WTC11 (cell line): ENCODE results near the gene KLHL12. TPM values are rescaled to one million over a fixed set of nuclear protein-coding genes. Genes with fewer than 3 reads are reported as not detected.

Source experiments
- ATAC-seq: fragments of 200-7000 bp; cut with Tn5 transposase; 2 replicates; pipeline ENCODE4 v1.10.0; 2021; ENCODE audit warnings: mild to moderate bottlenecking, moderate library complexity
- CTCF ChIA-PET: fragments of 300-600 bp; sonication (Branson Sonifier 250); formaldehyde crosslinking; loops from one replicate; lab custom pipeline; 2021; ENCODE audit warnings: antibody characterized with exemption; lab: Charles Lee
- POLR2A ChIA-PET: fragments of 350-600 bp; sonication (Branson Sonifier 250); formaldehyde crosslinking; loops from one replicate; lab custom pipeline; 2021; ENCODE audit warnings: antibody characterized with exemption; lab: Charles Lee
- DNase-seq: peaks from one replicate; pipeline ENCODE4 v3.0.0; 2021; ENCODE audit warnings: low spot score
- H3K27ac Mint-ChIP-seq: 2 replicates; pipeline ENCODE4 v1.8.0; 2021; ENCODE audit warnings: mixed read lengths
- H3K27me3 Mint-ChIP-seq: 2 replicates; pipeline ENCODE4 v1.8.0; 2021; ENCODE audit warnings: low read depth, mild to moderate bottlenecking, moderate library complexity, mixed read lengths
- H3K36me3 Mint-ChIP-seq: 2 replicates; pipeline ENCODE4 v1.8.0; 2021; ENCODE audit warnings: mixed read lengths
- H3K4me1 Mint-ChIP-seq: 2 replicates; pipeline ENCODE4 v1.8.0; 2022; ENCODE audit warnings: mixed read lengths
- H3K4me3 Mint-ChIP-seq: 2 replicates; pipeline ENCODE4 v1.8.0; 2021; ENCODE audit warnings: mild to moderate bottlenecking, moderate library complexity, mixed read lengths
- H3K9me3 Mint-ChIP-seq: 2 replicates; pipeline ENCODE4 v1.8.0; 2021; ENCODE audit warnings: mixed read lengths
- ARID4B ChIP-seq: sonication (generic); formaldehyde crosslinking; IDR thresholded peaks from 2 replicates; pipeline ENCODE4 v1.8.0; 2023; ENCODE audit warnings: missing genetic modification reagents, mild to moderate bottlenecking, borderline replicate concordance
- ATF1 ChIP-seq: sonication (generic); formaldehyde crosslinking; IDR thresholded peaks from 2 replicates; pipeline ENCODE4 v1.8.1; 2023; ENCODE audit warnings: mild to moderate bottlenecking, moderate library complexity, missing genetic modification reagents
- ATF6 ChIP-seq: sonication (generic); formaldehyde crosslinking; IDR thresholded peaks from 2 replicates; pipeline ENCODE4 v1.8.1; 2023; ENCODE audit warnings: mild to moderate bottlenecking, missing genetic modification reagents
- E2F1 ChIP-seq: sonication (generic); formaldehyde crosslinking; IDR thresholded peaks from 2 replicates; pipeline ENCODE4 v1.8.0; 2022; ENCODE audit warnings: mild to moderate bottlenecking, missing genetic modification reagents
- E2F5 ChIP-seq: sonication (generic); formaldehyde crosslinking; IDR thresholded peaks from 2 replicates; pipeline ENCODE4 v1.8.1; 2022; ENCODE audit warnings: mild to moderate bottlenecking, moderate library complexity, missing genetic modification reagents
- ESRRA ChIP-seq: sonication (generic); formaldehyde crosslinking; IDR thresholded peaks from 2 replicates; pipeline ENCODE4 v1.8.1; 2022; ENCODE audit warnings: mild to moderate bottlenecking, missing genetic modification reagents, borderline replicate concordance
- HMGXB4 ChIP-seq: sonication (generic); formaldehyde crosslinking; IDR thresholded peaks from 2 replicates; pipeline ENCODE4 v1.8.1; 2023; ENCODE audit warnings: mild to moderate bottlenecking, moderate library complexity, missing genetic modification reagents
- IRF1 ChIP-seq: sonication (generic); formaldehyde crosslinking; IDR thresholded peaks from 2 replicates; pipeline ENCODE4 v1.8.0; 2023; ENCODE audit warnings: missing genetic modification reagents
- IRF2 ChIP-seq: sonication (generic); formaldehyde crosslinking; IDR thresholded peaks from 2 replicates; pipeline ENCODE4 v1.8.0; 2022; ENCODE audit warnings: low read depth, missing genetic modification reagents, borderline replicate concordance
- NFATC4 ChIP-seq: fragments of 250-450 bp; sonication (Bioruptor Pico); IDR thresholded peaks from 2 replicates; pipeline ENCODE4 v1.9.0; 2021; ENCODE audit warnings: mild to moderate bottlenecking
- NR3C1 ChIP-seq: sonication (generic); formaldehyde crosslinking; conservative IDR thresholded peaks from 2 replicates; pipeline ENCODE4 v1.8.1; 2023; ENCODE audit warnings: low read depth, mild to moderate bottlenecking, missing genetic modification reagents
- PREB ChIP-seq: sonication (generic); formaldehyde crosslinking; IDR thresholded peaks from 2 replicates; pipeline ENCODE4 v1.8.1; 2022; ENCODE audit warnings: mild to moderate bottlenecking, missing genetic modification reagents, moderate library complexity, borderline replicate concordance
- ZMAT4 ChIP-seq: fragments of 250-450 bp; sonication (Bioruptor Pico); IDR thresholded peaks from 2 replicates; pipeline ENCODE4 v1.9.0; 2021; ENCODE audit warnings: mild to moderate bottlenecking
- ZNF121 ChIP-seq: sonication (generic); formaldehyde crosslinking; IDR thresholded peaks from 2 replicates; pipeline ENCODE4 v1.8.0; 2023; ENCODE audit warnings: missing genetic modification reagents
- ZNF416 ChIP-seq: fragments of 250-450 bp; sonication (Bioruptor Pico); IDR thresholded peaks from 2 replicates; pipeline ENCODE4 v1.9.0; 2021; ENCODE audit warnings: mild to moderate bottlenecking, inconsistent platforms
- ZNF532 ChIP-seq: fragments of 250-450 bp; sonication (Bioruptor Pico); IDR thresholded peaks from 2 replicates; pipeline ENCODE4 v1.9.0; 2021; ENCODE audit warnings: mild to moderate bottlenecking, borderline replicate concordance
- ZNF671 ChIP-seq: fragments of 250-450 bp; sonication (Bioruptor Pico); IDR thresholded peaks from 2 replicates; pipeline ENCODE4 v1.8.0; 2021; ENCODE audit warnings: mild to moderate bottlenecking
- total RNA-seq: library from RNA; stranded (reverse); gene quantifications from 3 replicates; pipeline ENCODE4 v1.2.3, GENCODE V29; 2021

KLHL12 gene
- total RNA-seq, 1 experiment from 2014 or later: 29.6 TPM

- TF ChIP-seq ZNF532 (CRISPR knock-in tag): no peak
Measured at GRCh38 chr1:202934755-202935154, 7.7 kb upstream of the KLHL12 start (continued).

- H3K27ac Mint-ChIP-seq: no peak overlapping the region
- peaks cover 17% of the 10 kb centered on the region for H3K9me3 Mint-ChIP-seq
- H3K4me1 Mint-ChIP-seq: no peaks in the 10 kb centered on the region
- H3K36me3 Mint-ChIP-seq: no peaks in the 10 kb centered on the region
- ATAC-seq (no peak), DNase-seq (no peak)
- peaks cover 16% of the 10 kb centered on the region for H3K27me3 Mint-ChIP-seq
- H3K4me3 Mint-ChIP-seq: no peak overlapping the region
- CTCF ChIA-PET: no interaction called here
- POLR2A ChIA-PET: no interaction called here
- TF ChIP-seq ESRRA (CRISPR knock-in tag): no peak
- TF ChIP-seq ZNF121 (CRISPR knock-in tag): no peak
- no peak for TF ChIP-seq E2F1 (CRISPR knock-in tag)
- TF ChIP-seq NFATC4 (CRISPR knock-in tag): no peak
- TF ChIP-seq IRF1: no peak
- TF ChIP-seq ATF6: no peak
- no peak for TF ChIP-seq NR3C1 (CRISPR knock-in tag)
- TF ChIP-seq ATF1: no peak
- no peak for TF ChIP-seq E2F5 (CRISPR knock-in tag)
- TF ChIP-seq ZMAT4 (CRISPR knock-in tag): no peak
- TF ChIP-seq PREB (CRISPR knock-in tag): no peak
- no peak for TF ChIP-seq HMGXB4 (CRISPR knock-in tag)
- TF ChIP-seq ZNF416 (CRISPR knock-in tag): no peak
- TF ChIP-seq IRF2: no peak
- TF ChIP-seq ZNF671: no peak
- no peak for TF ChIP-seq ARID4B
Measured at GRCh38 chr1:202932476-202932875, 5.4 kb upstream of the KLHL12 start.
